GM18909 (cell line): ENCODE results near the gene ABCB8.

Source experiments
- ATAC-seq: cut with Tn5 transposase; IDR thresholded peaks from one replicate; pipeline ENCODE4 v1.9.1; 2021; ENCODE audit warnings: mild to moderate bottlenecking; ENCODE audit not compliant: unreplicated experiment, poor library complexity

ABCB8 gene

GRCh38 chr7:151053096-151053495 lies 24.8 kb downstream of the ABCB8 start:
- no peak for ATAC-seq

GRCh38 chr7:151053751-151054150 lies 25.5 kb downstream of the ABCB8 start:
- ATAC-seq = no peak

- ATAC-seq = no peak
Measured at GRCh38 chr7:151056283-151056665, 28.0 kb downstream of the ABCB8 start.

- no peak for ATAC-seq
Measured at GRCh38 chr7:151056666-151057505, 28.6 kb downstream of the ABCB8 start.

- peak; percentile 20 for ATAC-seq
Measured at GRCh38 chr7:151057506-151057988, 29.3 kb downstream of the ABCB8 start, which contains the start of gene CDK5. Gene CDK5 (minus strand): TSS chr7:151057897. CDS start chr7:151057848, 49 bp downstream.

- ATAC-seq = peak; percentile 88
Measured at GRCh38 chr7:151057989-151058780, 29.9 kb downstream of the ABCB8 start.

- ATAC-seq = no peak
Measured at GRCh38 chr7:151058781-151059366, 30.6 kb downstream of the ABCB8 start.

- peak; percentile 38 for ATAC-seq
Measured at GRCh38 chr7:151059367-151060112, 31.3 kb downstream of the ABCB8 start, which contains the start of gene SLC4A2. Gene SLC4A2 (plus strand): TSS chr7:151059589. CDS start chr7:151061988, 2,399 bp downstream.

- no peak for ATAC-seq
Measured at GRCh38 chr7:151060113-151060415, 31.8 kb downstream of the ABCB8 start.

GRCh38 chr7:151060416-151061212 lies 32.4 kb downstream of the ABCB8 start:
- ATAC-seq = no peak

- ATAC-seq = no peak
Measured at GRCh38 chr7:151061213-151062110, 33.2 kb downstream of the ABCB8 start.

GRCh38 chr7:151062111-151062398 lies 33.8 kb downstream of the ABCB8 start:
- ATAC-seq = no peak

GRCh38 chr7:151062399-151063211 lies 34.4 kb downstream of the ABCB8 start:
- ATAC-seq = no peak

GRCh38 chr7:151063212-151063561 lies 34.9 kb downstream of the ABCB8 start:
- ATAC-seq = no peak

- no peak for ATAC-seq
Measured at GRCh38 chr7:151064454-151064853, 36.2 kb downstream of the ABCB8 start.

- ATAC-seq = no peak
Measured at GRCh38 chr7:151064993-151065392, 36.7 kb downstream of the ABCB8 start.

- ATAC-seq = no peak
Measured at GRCh38 chr7:151065516-151065915, 37.3 kb downstream of the ABCB8 start.
